ENCODE data around the gene ADAMTS2.
"Not testable (repeated sequence)": the region's sequence is repeated elsewhere in the genome, so short reads cannot be mapped to it uniquely, and the experiment has no call there.

The ADAMTS2 gene

DNA sequence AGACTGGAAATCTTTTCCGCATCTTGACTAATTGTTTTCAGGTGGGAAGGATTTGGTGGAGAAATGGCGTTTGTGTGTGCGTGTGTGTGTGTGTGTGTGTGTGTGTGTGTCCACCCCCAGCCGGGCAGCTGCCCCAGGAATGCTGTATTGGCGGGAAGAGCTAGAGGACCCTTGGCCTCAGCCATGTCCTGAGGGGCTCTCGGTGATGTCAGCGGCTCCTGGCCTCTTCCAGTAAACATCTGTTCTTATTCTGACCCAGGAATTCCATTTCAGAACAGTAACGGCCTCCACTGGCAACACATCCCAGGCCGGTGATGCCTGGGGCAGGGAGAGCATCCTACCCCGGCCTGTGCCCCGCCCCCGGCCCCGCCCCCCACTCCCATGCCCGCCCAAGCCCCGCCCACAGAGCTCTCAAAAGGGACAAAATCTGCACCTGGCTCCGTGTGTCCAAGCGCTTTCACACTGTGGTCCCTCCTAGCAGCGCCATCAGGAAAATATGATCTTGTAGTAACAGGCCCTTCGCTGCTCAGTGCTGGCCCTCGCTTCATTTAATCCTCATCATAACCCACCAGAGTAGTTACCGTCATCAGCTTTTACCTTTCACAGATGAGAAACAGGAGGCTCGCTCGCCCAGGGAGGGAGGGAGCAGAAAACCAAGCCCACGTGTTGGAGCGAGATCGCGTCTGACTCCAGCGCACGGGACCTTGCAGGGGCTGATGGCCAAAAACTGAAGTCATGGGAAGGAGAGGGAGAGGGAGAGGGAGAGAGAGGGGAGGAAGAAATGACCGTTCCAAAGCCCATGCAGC, 18.9 kb downstream of the ADAMTS2 start:
- no peak overlapping the region for H3K4ac ChIP-seq (ENCODE audit: low read depth, low read length)

DNA sequence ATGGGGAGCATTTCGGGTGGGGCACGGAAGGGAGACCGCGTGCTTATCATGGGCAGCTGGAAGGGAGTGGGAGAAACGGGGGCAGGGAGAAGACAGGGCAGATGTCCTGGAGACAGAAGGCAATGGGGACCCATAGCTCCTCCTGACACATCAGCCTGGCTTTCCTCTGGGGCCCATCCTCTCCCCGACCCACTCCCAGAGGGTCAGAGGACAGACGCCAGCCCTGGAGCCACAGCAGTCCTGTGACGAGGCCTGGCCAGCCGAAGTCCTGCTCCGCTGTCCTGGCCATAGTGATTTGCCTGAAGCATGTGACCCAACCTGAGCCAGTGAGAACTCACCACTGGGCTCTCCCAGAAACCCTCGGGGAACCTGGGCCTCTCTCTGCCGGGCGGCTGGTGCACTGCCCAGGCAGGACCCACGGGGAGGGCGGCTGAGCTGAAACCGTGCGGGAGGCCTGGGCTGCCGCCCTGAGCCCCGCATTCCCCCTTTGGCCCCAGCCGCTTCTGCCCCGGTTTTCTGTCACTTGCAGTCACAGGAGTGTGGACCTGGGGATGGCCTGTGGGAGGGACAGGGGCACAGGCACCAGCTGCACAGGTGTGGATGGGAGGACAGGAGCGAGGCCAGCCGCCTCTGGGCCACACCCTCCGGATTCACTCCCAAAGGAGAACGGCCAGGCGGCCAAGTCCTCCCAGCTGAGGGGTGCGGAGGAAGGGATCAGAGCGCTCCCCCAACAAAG, 19.8 kb downstream of the ADAMTS2 start:
- Histone ChIP-seq H3K79me2 (ENCODE audit: control insufficient read depth, insufficient read depth, low read length) (no peaks in the 10 kb centered on the region), H3K9ac (ENCODE audit: low read length) (no peak overlapping the region), H2BK120ac (ENCODE audit: low read depth, low read length) (no peak overlapping the region), H4K8ac (ENCODE audit: low read depth, low read length) (no peak overlapping the region), H3K27ac (ENCODE audit: low read depth, low read length) (no peak overlapping the region), H2BK5ac (ENCODE audit: low read length) (no peak overlapping the region), H3K27me3 (ENCODE audit: insufficient read depth, low read length, poor library complexity) (no peaks in the 10 kb centered on the region), H3K4me2 (ENCODE audit: low read length) (no peak overlapping the region), H3K4ac (ENCODE audit: low read depth, low read length) (no peak overlapping the region), H3K23ac (ENCODE audit: low read length) (no peak overlapping the region), H3K4me3 (ENCODE audit: low read length) (no peak overlapping the region), H3K18ac (ENCODE audit: low read length) (no peak overlapping the region), H3K4me1 (ENCODE audit: control insufficient read depth, low read depth, low read length) (no peaks in the 10 kb centered on the region), H2BK15ac (replicated peaks; ENCODE audit: low read depth) (no peak overlapping the region), H2AK5ac (ENCODE audit: low read length) (no peak overlapping the region), H3K79me1 (ENCODE audit: low read length) (no peaks in the 10 kb centered on the region), H3K36me3 (ENCODE audit: control insufficient read depth, insufficient read depth, low read length) (no peaks in the 10 kb centered on the region), H3K56ac (ENCODE audit: low read length) (no peak overlapping the region), H4K5ac (ENCODE audit: low read length) (no peak overlapping the region)
- no CpG with 5 or more reads among the region's 28 CpGs for WGBS (ENCODE audit: extremely low coverage, insufficient coverage, low lambda C conversion rate)
- DNase-seq = no peak

More for the DNA sequence above, 18.9 kb downstream of the ADAMTS2 start:
- no peaks in the 10 kb centered on the region for H3K4me1 ChIP-seq (ENCODE audit: control insufficient read depth, low read depth, low read length)
- no peak overlapping the region for H2BK120ac ChIP-seq (ENCODE audit: low read depth, low read length)
- H3K9ac ChIP-seq (ENCODE audit: low read length) = no peak overlapping the region
- no peak overlapping the region for H4K5ac ChIP-seq (ENCODE audit: low read length)
- no CpG with 5 or more reads among the region's 30 CpGs for WGBS (ENCODE audit: extremely low coverage, insufficient coverage, low lambda C conversion rate)
- H2AK5ac ChIP-seq (ENCODE audit: low read length) = no peak overlapping the region
- peak; percentile 69 for DNase-seq
- peak overlapping the region; percentile 68 for H3K4me2 ChIP-seq (ENCODE audit: low read length)
- H3K27me3 ChIP-seq (ENCODE audit: insufficient read depth, low read length, poor library complexity) = no peaks in the 10 kb centered on the region
- no peak overlapping the region for H3K23ac ChIP-seq (ENCODE audit: low read length)
- no peak overlapping the region for H2BK5ac ChIP-seq (ENCODE audit: low read length)
- no peaks in the 10 kb centered on the region for H3K79me2 ChIP-seq (ENCODE audit: control insufficient read depth, insufficient read depth, low read length)
- no peak overlapping the region for H3K4me3 ChIP-seq (ENCODE audit: low read length)
- no peaks in the 10 kb centered on the region for H3K36me3 ChIP-seq (ENCODE audit: control insufficient read depth, insufficient read depth, low read length)
- H3K18ac ChIP-seq (ENCODE audit: low read length) = no peak overlapping the region
- H3K79me1 ChIP-seq (ENCODE audit: low read length) = no peaks in the 10 kb centered on the region
- H2BK15ac ChIP-seq (replicated peaks; ENCODE audit: low read depth) = no peak overlapping the region
- peak overlapping the region; percentile 4 for H3K56ac ChIP-seq (ENCODE audit: low read length)
- no peak overlapping the region for H3K27ac ChIP-seq (ENCODE audit: low read depth, low read length)
- no peak overlapping the region for H4K8ac ChIP-seq (ENCODE audit: low read depth, low read length)

DNA sequence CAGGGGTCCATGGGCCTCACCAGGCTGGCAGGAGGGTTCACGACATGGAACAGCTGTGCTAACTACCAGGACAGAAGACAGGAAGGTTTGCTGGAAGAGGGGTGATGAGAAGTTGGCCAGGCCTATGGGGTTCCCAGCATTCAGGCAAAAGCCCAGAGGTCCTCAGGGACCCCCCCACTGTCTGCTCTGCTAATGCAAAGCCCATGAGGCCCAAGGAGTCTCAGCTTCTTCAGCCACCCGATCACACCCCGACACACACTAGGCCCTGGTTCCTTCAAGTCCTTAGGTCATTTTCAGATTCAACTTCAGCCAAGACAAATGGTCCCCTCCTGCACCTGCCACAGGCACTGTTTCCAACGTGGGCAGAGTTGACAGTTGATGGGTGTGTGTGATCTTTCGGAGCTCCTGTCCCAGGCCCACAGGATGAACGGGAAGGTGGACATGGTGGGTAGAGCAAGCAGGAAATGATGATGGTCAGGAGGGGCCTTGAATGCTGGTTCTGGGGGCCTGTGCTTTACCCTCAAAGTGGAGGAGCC, 20.4 kb downstream of the ADAMTS2 start:
- DNase-seq = no peak
- Histone ChIP-seq H3K4me1 (ENCODE audit: control insufficient read depth, low read depth, low read length) (no peaks in the 10 kb centered on the region), H3K4me2 (ENCODE audit: low read length) (no peak overlapping the region), H3K79me1 (ENCODE audit: low read length) (no peaks in the 10 kb centered on the region), H3K4ac (ENCODE audit: low read depth, low read length) (no peak overlapping the region), H3K79me2 (ENCODE audit: control insufficient read depth, insufficient read depth, low read length) (no peaks in the 10 kb centered on the region), H3K23ac (ENCODE audit: low read length) (no peak overlapping the region), H3K18ac (ENCODE audit: low read length) (no peak overlapping the region), H3K4me3 (ENCODE audit: low read length) (no peak overlapping the region), H2BK15ac (replicated peaks; ENCODE audit: low read depth) (no peak overlapping the region), H3K27me3 (ENCODE audit: insufficient read depth, low read length, poor library complexity) (no peaks in the 10 kb centered on the region), H2BK120ac (ENCODE audit: low read depth, low read length) (no peak overlapping the region), H3K27ac (ENCODE audit: low read depth, low read length) (no peak overlapping the region), H2BK5ac (ENCODE audit: low read length) (no peak overlapping the region), H3K56ac (ENCODE audit: low read length) (no peak overlapping the region), H2AK5ac (ENCODE audit: low read length) (no peak overlapping the region), H3K9ac (ENCODE audit: low read length) (no peak overlapping the region), H4K5ac (ENCODE audit: low read length) (no peak overlapping the region), H4K8ac (ENCODE audit: low read depth, low read length) (no peak overlapping the region), H3K36me3 (ENCODE audit: control insufficient read depth, insufficient read depth, low read length) (no peaks in the 10 kb centered on the region)
- no CpG with 5 or more reads among the region's 6 CpGs for WGBS (ENCODE audit: extremely low coverage, insufficient coverage, low lambda C conversion rate)

DNA sequence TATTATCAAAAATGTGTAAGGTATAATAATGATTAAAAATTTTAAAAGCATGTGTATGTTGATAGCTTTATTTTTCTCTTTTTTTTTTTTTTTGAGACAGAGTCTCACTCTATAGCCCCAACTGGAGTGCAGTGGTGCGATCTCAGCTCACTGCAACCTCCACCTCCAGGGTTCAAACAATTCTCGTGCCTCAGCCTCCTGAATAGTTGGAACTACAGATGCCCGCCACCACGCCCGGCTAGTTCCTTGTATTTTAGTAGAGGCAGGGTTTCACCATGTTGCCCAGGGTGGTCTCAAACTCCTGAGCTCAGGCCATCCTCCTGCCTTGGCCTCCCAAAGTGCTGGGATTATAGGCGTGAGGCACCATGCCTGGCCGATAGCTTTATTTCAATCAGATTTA, 20.9 kb downstream of the ADAMTS2 start:
- not testable (repeated sequence) for H3K4ac ChIP-seq (ENCODE audit: low read depth, low read length); H3K79me1 ChIP-seq (ENCODE audit: low read length); H3K27me3 ChIP-seq (ENCODE audit: insufficient read depth, low read length, poor library complexity); H2BK5ac ChIP-seq (ENCODE audit: low read length); H3K27ac ChIP-seq (ENCODE audit: low read depth, low read length); H3K4me2 ChIP-seq (ENCODE audit: low read length); H2AK5ac ChIP-seq (ENCODE audit: low read length); H3K56ac ChIP-seq (ENCODE audit: low read length); DNase-seq; H3K36me3 ChIP-seq (ENCODE audit: control insufficient read depth, insufficient read depth, low read length); H3K4me1 ChIP-seq (ENCODE audit: control insufficient read depth, low read depth, low read length); H4K8ac ChIP-seq (ENCODE audit: low read depth, low read length); H2BK15ac ChIP-seq (replicated peaks; ENCODE audit: low read depth); H3K4me3 ChIP-seq (ENCODE audit: low read length); H3K18ac ChIP-seq (ENCODE audit: low read length); H3K23ac ChIP-seq (ENCODE audit: low read length); H3K9ac ChIP-seq (ENCODE audit: low read length); H4K5ac ChIP-seq (ENCODE audit: low read length); H2BK120ac ChIP-seq (ENCODE audit: low read depth, low read length); H3K79me2 ChIP-seq (ENCODE audit: control insufficient read depth, insufficient read depth, low read length)
- WGBS (ENCODE audit: extremely low coverage, insufficient coverage, low lambda C conversion rate) = no CpG with 5 or more reads among the region's 7 CpGs

DNA sequence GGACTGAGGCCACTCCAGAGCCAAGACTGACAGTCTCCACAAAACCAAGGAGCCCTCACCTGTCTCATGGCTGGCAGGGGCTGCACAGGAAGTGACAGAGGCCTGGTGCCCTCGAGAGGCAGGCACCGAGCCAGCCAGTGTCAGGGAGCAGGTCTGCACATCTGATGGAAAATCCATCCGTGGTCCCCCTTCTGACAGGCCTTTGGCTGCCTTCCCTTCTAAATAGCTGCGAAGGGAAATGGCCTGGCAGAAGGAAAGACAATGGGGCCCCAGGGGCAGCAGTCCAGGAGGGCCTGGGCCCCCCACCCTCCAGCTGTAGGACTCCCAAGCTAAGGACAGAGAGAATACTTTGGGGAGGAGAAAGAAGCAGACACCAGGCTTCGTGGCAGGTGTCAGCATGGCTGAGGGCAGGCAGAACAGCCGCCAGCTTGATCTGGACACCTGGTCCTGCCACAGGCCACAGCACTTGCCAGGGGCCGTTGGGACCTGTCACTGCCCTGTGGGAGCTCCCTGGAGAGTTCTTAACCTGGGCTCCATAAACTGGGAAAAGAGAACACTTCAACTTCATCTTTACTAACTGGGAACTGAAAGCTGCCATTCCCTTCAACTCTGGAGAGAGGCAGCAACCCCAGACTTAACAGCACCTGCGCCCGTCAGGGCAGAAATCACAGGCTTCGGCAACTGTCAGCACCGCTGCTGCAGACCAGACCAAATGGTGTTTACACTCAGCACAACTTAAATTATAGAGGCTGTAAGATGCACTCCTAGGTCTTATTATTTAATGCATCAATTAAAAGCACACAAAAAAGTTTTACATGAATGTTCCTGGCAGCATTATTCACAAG, 22.0 kb downstream of the ADAMTS2 start:
- no peak overlapping the region for H3K4me3 ChIP-seq (ENCODE audit: low read length)
- no peaks in the 10 kb centered on the region for H3K79me1 ChIP-seq (ENCODE audit: low read length)
- H3K23ac ChIP-seq (ENCODE audit: low read length) = no peak overlapping the region
- H3K79me2 ChIP-seq (ENCODE audit: control insufficient read depth, insufficient read depth, low read length) = no peaks in the 10 kb centered on the region
- no peak overlapping the region for H3K4ac ChIP-seq (ENCODE audit: low read depth, low read length)
- whole genome bisulfite sequencing (ENCODE audit: extremely low coverage, insufficient coverage, low lambda C conversion rate) = no CpG with 5 or more reads among the region's 11 CpGs
- no peak overlapping the region for H3K4me2 ChIP-seq (ENCODE audit: low read length)
- no peak overlapping the region for H4K5ac ChIP-seq (ENCODE audit: low read length)
- no peaks in the 10 kb centered on the region for H3K4me1 ChIP-seq (ENCODE audit: control insufficient read depth, low read depth, low read length)
- no peak overlapping the region for H2AK5ac ChIP-seq (ENCODE audit: low read length)
- H3K56ac ChIP-seq (ENCODE audit: low read length) = no peak overlapping the region
- no peak overlapping the region for H3K9ac ChIP-seq (ENCODE audit: low read length)
- no peak for DNase-seq
- no peak overlapping the region for H2BK5ac ChIP-seq (ENCODE audit: low read length)
- no peak overlapping the region for H4K8ac ChIP-seq (ENCODE audit: low read depth, low read length)
- no peak overlapping the region for H2BK15ac ChIP-seq (replicated peaks; ENCODE audit: low read depth)
- H3K27me3 ChIP-seq (ENCODE audit: insufficient read depth, low read length, poor library complexity) = no peaks in the 10 kb centered on the region
- H2BK120ac ChIP-seq (ENCODE audit: low read depth, low read length) = no peak overlapping the region
- no peak overlapping the region for H3K27ac ChIP-seq (ENCODE audit: low read depth, low read length)
- H3K36me3 ChIP-seq (ENCODE audit: control insufficient read depth, insufficient read depth, low read length) = no peaks in the 10 kb centered on the region
- H3K18ac ChIP-seq (ENCODE audit: low read length) = no peak overlapping the region
